ENCODE results near the gene TNNT2.

Gene TNNT2

DNA sequence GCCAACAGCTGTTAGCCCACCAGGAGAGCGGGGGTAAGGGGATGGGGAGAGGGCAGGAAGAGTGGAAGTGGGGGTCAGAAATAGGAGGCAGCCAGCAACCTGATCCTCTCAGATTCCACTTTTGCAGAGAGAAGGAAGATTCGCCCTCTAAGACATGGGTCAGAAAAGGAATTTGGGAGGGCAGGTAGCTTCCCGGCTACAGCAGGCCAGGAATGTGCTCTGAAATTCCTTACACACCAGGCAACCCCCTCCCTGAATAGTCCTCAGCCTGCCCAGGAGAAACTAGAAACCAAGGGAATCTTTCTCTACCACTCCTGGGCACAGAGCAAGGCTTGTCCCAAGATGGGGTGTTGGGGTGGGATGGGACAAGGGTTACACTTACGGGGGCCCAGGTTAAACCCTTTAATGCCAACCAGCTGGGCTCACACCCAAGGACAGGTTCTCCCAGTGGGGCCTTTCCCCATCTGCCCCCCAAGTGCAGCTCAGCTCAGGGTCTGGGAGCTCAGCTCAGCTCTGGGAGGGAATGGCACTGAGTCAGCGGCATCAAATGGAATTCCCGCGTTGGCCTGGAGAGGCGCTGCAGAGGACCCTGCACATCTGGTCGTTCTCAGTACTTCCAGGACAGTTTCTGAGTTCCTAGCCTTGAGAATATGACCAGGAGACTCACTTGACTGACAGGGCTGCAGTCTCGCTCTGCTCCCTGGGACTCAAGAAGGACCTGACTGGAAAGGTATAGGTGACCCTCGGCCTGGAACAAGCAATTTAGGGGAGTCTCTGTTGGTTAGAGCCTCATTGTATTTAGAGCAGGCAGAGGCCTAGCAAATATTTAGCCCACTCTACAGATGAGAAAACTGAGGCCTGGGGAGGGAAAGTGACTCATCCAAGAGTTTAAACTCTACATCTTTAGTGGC lies 761 bp downstream of the TNNT2 start:
- H3K27ac Mint-ChIP-seq = no peak overlapping the region
- H3K36me3 Mint-ChIP-seq = no peaks in the 10 kb centered on the region
- H3K4me3 Mint-ChIP-seq = no peak overlapping the region
- H3K9me3 Mint-ChIP-seq = no peaks in the 10 kb centered on the region
- H3K27me3 Mint-ChIP-seq = peaks cover 0 to 28% of the 10 kb centered on the region in 2 donors
- DNase-seq (no peak), ATAC-seq (replicated peaks) (peak; percentile 36 to 61)
- H3K4me1 Mint-ChIP-seq = no peaks in the 10 kb centered on the region

DNA sequence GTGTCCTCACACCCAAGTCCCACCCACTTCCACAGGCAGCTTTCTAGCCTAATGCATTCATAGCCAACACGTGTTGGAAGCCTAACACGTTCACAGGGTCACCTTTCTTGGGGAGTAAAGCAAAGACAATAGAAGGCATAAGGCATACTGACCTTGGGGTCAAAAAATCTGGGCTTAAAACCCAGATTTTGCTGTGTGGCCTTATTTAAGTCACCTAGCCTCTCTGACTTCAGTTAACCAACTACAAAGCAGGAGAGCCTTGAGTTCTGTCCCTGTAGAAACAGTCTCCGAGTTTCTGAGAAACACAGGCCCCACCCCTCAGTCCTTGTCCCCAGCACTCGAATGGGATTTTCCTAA lies 1.4 kb downstream of the TNNT2 start:
- ATAC-seq (replicated peaks) (no peak), DNase-seq (no peak)
- no peak overlapping the region for H3K27ac Mint-ChIP-seq
- H3K4me3 Mint-ChIP-seq = no peak overlapping the region
- peaks cover 6 to 27% of the 10 kb centered on the region in 2 donors for H3K27me3 Mint-ChIP-seq
- H3K36me3 Mint-ChIP-seq = no peaks in the 10 kb centered on the region
- H3K9me3 Mint-ChIP-seq = no peaks in the 10 kb centered on the region
- no peaks in the 10 kb centered on the region for H3K4me1 Mint-ChIP-seq

DNA sequence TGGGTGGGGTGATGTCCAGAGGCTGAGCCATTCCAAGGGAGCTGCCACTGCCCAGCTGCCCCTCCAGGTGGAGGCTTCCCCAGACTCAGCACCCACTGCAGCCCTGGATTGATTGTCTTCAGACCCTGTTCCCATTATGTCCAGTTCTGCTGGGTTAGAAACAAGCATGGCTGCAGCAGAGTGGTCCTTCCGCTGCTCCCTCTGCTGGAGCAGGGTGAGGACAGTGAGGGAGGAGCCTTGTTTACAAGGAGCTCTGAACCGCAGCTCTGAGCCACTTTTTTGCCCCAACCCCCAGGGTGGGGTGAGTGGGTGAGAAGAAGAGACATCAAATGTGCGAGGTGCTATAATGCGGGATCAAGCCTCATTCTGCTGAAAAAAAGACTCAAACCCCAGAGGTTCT lies 2.3 kb downstream of the TNNT2 start:
- DNase-seq = no peak
- Mint-ChIP-seq H3K27me3 (peaks cover 8 to 27% of the 10 kb centered on the region in 2 donors), H3K9me3 (no peaks in the 10 kb centered on the region), H3K4me3 (no peak overlapping the region), H3K27ac (no peak overlapping the region), H3K4me1 (no peaks in the 10 kb centered on the region), H3K36me3 (no peaks in the 10 kb centered on the region)
- no peak for ATAC-seq (replicated peaks)

DNA sequence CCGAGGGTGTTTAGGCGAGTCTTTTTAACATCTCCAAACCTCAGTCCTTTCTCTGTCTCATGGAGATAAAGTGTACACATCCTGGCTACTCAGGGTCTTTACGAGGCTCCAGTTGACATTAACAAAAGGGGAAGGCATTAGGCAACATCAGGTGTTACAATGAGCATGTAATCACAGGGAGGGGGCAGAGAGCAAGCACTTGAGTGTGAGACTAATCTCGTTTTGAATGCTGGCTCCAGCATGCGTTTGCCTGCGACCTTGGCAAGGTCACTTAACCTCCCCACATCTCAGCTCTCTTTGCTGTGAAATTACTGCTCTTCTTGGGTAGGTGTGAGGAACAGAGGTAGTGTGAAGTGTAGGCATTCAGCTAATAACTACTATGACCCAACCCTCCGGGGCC lies 3.1 kb downstream of the TNNT2 start:
- H3K36me3 Mint-ChIP-seq = no peaks in the 10 kb centered on the region
- H3K27me3 Mint-ChIP-seq = peaks cover 10 to 30% of the 10 kb centered on the region in 2 donors
- no peak overlapping the region for H3K27ac Mint-ChIP-seq
- DNase-seq (no peak), ATAC-seq (replicated peaks) (no peak)
- H3K4me3 Mint-ChIP-seq = no peak overlapping the region
- H3K9me3 Mint-ChIP-seq = no peaks in the 10 kb centered on the region
- no peaks in the 10 kb centered on the region for H3K4me1 Mint-ChIP-seq

DNA sequence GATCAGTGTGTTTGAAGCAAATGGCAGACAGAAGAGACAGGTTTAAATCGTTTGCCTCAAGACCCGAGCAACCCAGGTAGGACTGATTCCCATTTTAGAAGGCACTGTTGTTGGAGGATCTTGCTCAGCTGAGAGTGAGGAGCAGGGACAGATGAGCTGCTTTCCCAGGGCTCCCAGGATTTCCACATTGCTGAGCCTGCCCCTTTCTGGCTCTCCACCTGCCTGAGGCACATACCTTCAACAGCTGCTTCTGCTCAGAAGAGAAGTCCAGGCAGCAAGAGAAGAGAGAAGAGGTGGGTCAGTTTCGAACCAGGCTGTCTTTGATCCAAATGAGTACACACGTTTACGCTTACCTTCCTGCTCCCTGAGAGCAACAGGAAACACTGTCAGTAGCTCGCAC lies 5.7 kb downstream of the TNNT2 start:
- Mint-ChIP-seq H3K36me3 (no peaks in the 10 kb centered on the region), H3K27ac (no peak overlapping the region), H3K9me3 (no peaks in the 10 kb centered on the region), H3K4me3 (no peak overlapping the region), H3K27me3 (peaks cover 21 to 45% of the 10 kb centered on the region in 2 donors), H3K4me1 (no peaks in the 10 kb centered on the region)
- ATAC-seq (replicated peaks) (no peak), DNase-seq (no peak)

DNA sequence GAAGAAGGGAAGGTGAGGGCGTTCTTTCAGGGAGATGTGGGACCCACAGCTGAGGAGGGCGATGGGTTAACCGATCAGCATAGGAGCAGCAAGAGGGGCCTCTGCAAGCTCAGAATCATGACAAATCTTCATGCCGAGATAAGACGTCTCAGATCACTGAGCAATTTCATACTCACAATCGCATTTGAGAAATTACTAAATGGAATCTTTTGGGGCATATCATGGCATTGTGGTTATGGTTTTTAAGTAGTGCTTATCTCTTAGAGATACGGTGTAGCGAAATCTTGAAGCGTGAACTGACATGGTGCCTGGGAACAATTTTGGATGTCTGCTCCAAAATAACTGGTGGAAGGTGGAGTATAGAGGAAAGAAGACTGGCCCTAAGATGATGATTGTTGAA lies 6.2 kb downstream of the TNNT2 start:
- DNase-seq (no peak), ATAC-seq (replicated peaks) (no peak)
- no peaks in the 10 kb centered on the region for H3K9me3 Mint-ChIP-seq
- H3K27ac Mint-ChIP-seq = no peak overlapping the region
- no peaks in the 10 kb centered on the region for H3K36me3 Mint-ChIP-seq
- H3K4me1 Mint-ChIP-seq = no peaks in the 10 kb centered on the region
- no peak overlapping the region for H3K4me3 Mint-ChIP-seq
- peaks cover 21 to 45% of the 10 kb centered on the region in 2 donors for H3K27me3 Mint-ChIP-seq

DNA sequence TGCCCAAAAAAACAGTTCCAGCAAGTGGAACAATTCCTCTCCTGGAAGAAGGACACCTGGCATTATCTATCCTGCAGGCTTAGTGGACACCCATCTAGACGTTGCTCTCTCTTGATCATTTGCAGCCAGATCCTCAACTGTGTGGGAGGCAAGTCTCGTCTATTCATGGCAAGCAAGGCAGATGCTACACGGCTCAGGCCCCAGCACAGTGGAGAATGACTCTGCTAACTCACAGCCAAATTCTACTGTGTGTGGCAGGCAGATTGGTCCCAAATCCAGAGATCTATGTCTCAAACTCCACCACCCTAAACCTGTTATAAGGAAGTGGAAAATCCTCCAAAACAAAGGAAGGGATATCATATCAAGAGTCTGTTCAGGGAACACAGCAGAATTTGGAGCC lies 7.0 kb downstream of the TNNT2 start:
- Mint-ChIP-seq H3K9me3 (no peaks in the 10 kb centered on the region), H3K4me1 (no peaks in the 10 kb centered on the region), H3K27me3 (peaks cover 21 to 45% of the 10 kb centered on the region in 2 donors), H3K27ac (no peak overlapping the region), H3K36me3 (no peaks in the 10 kb centered on the region), H3K4me3 (no peak overlapping the region)
- DNase-seq = no peak
- no peak for ATAC-seq (replicated peaks)

DNA sequence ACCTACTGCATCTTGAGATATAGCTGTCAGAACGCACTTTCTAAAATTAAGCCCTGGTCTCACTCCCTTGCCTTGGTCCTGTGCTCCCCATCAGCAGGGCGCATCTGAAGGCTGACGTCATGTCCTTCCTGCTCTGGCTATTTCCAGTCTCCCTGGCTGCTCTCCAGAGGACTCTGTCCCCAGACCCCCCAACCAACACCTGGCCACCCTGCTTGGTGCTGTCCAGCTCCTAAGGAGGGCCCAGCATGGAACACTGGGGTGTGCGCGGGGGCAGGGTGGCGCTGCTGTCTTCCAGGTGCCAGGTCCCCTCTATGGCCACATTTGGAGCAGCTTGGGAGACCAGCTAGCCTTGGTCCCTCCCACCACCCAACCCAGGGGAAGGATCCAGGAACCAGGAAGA lies 8.3 kb downstream of the TNNT2 start:
- Mint-ChIP-seq H3K27me3 (peaks cover 21 to 39% of the 10 kb centered on the region in 2 donors), H3K9me3 (no peaks in the 10 kb centered on the region), H3K36me3 (no peaks in the 10 kb centered on the region), H3K4me1 (no peaks in the 10 kb centered on the region), H3K4me3 (no peak overlapping the region), H3K27ac (no peak overlapping the region)
- ATAC-seq (replicated peaks) = no peak
- no peak for DNase-seq

DNA sequence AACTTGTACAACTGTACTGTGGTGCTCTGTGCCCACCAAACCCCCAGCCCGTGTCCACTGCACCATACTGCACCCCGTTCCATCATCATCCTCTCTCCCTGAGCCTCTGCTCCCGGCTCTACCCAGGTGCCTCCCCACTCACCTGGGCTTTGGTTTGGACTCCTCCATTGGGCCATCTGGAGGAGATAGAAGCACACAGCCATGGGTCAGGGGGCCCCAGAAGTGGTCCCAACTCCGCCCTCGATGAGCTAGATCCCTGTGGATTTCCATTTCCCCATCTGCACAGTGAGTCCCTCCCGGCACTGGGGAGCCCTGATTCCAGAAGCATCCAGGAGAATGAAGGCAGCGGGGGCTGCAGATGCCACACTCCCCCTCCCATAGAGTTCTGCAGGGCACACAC lies 10.8 kb downstream of the TNNT2 start:
- no peaks in the 10 kb centered on the region for H3K9me3 Mint-ChIP-seq
- H3K4me1 Mint-ChIP-seq = no peaks in the 10 kb centered on the region
- DNase-seq = no peak
- H3K36me3 Mint-ChIP-seq = no peaks in the 10 kb centered on the region
- peaks cover 27 to 41% of the 10 kb centered on the region in 2 donors for H3K27me3 Mint-ChIP-seq
- no peak overlapping the region for H3K4me3 Mint-ChIP-seq
- H3K27ac Mint-ChIP-seq = no peak overlapping the region
- no peak for ATAC-seq (replicated peaks)

DNA sequence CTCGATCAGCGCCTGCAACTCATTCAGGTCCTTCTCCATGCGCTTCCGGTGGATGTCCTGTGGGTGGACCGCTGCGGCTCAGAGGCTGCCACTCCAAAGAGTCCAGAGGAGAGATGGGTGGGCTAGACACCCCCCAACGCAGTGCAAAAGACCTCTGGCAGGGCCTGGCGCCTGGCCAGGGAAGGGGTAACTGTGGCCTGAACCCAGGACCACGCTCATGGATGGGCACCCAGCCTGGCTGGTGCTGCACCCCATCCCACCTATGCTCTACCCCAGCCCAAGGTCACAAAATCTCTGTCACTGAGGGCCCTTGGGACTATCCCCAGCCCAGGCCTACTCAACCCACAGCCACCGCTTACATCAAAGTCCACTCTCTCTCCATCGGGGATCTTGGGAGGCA lies 12.2 kb downstream of the TNNT2 start:
- H3K9me3 Mint-ChIP-seq = no peaks in the 10 kb centered on the region

DNA sequence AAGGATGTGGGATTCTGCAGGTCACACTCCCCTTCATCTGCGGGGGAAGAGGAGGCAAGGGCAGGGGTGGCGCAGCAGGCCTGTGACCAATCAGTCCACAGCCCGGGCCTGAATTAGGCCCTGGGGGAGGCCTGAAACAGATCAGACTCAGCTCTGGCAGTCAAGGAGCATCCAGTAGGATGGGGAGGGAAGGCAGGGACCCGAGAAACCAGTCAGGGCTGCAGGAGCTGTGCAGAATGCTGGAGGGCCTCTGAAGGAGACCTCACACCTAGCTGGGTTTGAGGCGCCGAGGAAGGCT lies 12.7 kb downstream of the TNNT2 start:
- ATAC-seq (replicated peaks) = no peak

More for the DNA sequence above, 12.2 kb downstream of the TNNT2 start:
- Mint-ChIP-seq H3K4me1 (no peaks in the 10 kb centered on the region), H3K4me3 (no peak overlapping the region), H3K36me3 (no peaks in the 10 kb centered on the region), H3K27ac (no peak overlapping the region), H3K27me3 (peaks cover 22 to 36% of the 10 kb centered on the region in 2 donors)
- ATAC-seq (replicated peaks) = no peak
- DNase-seq = no peak

DNA sequence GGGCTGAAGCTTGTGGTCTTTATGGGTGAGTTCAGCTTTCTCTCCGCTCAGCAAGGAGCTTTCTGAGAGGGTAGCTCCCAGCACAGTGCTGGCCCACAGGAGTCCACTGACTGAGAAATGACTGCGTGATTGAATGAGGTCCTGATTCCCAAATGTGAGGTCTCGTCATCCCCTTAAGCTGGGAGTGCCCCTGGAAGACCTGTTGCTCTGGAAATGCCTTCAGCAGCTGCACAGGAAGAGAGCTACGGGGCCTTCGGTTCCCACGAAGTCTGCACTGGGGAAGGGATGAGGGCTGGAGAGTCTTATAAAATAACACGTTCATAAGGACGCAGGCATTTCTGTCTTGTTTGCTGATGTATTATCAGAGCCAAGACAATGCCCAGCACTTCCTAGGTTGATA lies 14.0 kb downstream of the TNNT2 start:
- no peak overlapping the region for H3K4me3 Mint-ChIP-seq
- H3K27me3 Mint-ChIP-seq = peaks cover 18 to 26% of the 10 kb centered on the region in 2 donors
- no peaks in the 10 kb centered on the region for H3K9me3 Mint-ChIP-seq
- no peaks in the 10 kb centered on the region for H3K36me3 Mint-ChIP-seq
- peak overlapping the region; percentile 73 for H3K27ac Mint-ChIP-seq
- no peak for ATAC-seq (replicated peaks)
- no peaks in the 10 kb centered on the region for H3K4me1 Mint-ChIP-seq
- no peak for DNase-seq

More for the DNA sequence above, 12.7 kb downstream of the TNNT2 start:
- Mint-ChIP-seq H3K36me3 (no peaks in the 10 kb centered on the region), H3K9me3 (no peaks in the 10 kb centered on the region), H3K27ac (no peak overlapping the region), H3K4me1 (no peaks in the 10 kb centered on the region), H3K4me3 (no peak overlapping the region), H3K27me3 (peaks cover 22 to 36% of the 10 kb centered on the region in 2 donors)
- DNase-seq = no peak

DNA sequence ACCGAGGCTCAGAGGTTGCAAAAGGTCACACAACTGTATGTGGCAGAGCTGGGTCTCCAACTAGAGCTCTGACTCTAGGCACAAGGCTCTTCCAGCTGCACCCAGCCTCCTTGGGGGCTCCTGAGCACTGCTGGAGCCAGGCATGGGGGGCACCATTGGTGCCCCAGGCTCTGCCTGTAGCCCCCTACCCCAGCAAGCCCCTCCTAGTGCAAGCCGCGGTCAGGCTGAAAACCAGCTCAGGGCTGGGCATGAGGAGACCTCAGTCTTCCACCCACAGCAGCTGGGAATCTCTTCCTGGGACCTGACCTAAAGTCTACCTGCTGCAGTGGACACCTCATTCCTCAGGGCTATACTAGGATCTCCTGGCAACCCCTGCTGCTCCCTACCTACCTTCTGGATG lies 14.6 kb downstream of the TNNT2 start:
- ATAC-seq (replicated peaks) = no peak
- Mint-ChIP-seq H3K36me3 (no peaks in the 10 kb centered on the region), H3K4me1 (no peaks in the 10 kb centered on the region), H3K27ac (no peak overlapping the region), H3K9me3 (no peaks in the 10 kb centered on the region), H3K4me3 (no peak overlapping the region), H3K27me3 (peaks cover 17 to 24% of the 10 kb centered on the region in 2 donors)
- no peak for DNase-seq

DNA sequence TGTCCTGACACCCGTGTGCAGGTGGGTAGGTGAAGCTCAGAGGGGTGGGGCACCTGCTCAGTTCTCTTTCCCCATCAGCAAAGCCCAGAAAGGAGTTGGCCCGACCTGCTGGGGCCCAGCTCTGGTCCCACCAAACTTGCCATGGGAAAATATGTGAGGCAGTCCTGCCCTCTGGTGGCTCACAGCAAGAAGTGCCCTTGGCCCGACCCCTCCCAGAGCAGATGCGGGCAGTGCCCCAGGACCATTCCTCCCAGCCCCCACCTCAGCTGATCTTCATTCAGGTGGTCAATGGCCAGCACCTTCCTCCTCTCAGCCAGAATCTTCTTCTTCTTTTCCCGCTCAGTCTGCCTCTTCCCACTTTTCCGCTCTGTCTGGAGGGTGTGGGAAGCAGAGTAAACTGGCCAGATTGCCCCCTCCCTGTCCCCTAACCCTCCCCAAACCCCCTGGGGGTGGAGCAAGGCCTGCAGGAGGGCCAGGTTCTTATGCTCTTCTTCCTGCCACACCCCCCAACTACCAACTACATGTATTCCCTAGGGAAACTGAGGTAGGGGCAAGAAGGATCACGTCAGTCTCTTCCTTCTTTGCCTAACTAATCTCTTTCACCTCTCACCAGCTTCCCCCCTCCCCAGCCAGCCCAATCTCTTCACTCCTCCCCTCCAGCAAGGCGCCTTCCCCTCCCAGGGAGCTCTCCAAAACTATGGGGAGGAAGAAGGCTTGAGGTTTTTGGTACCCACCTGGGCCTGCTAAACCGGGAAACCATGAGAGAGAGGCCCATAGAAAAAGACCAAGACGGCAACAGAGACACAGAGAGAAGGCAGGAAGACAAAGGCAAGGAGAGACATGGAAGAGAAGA lies 15.6 kb downstream of the TNNT2 start:
- Mint-ChIP-seq H3K4me3 (no peak overlapping the region), H3K27me3 (peaks cover 17 to 22% of the 10 kb centered on the region in 2 donors), H3K36me3 (no peaks in the 10 kb centered on the region), H3K27ac (no peak overlapping the region), H3K9me3 (no peaks in the 10 kb centered on the region), H3K4me1 (no peaks in the 10 kb centered on the region)
- DNase-seq (peak; percentile 8), ATAC-seq (replicated peaks) (peak; percentile 54 to 64)

Measured in stimulated activated naive B cell treated with anti-CD40 and anti-IgM and Interleukin-4, amounts not matched to agents 10 μg/mL and 1 μg/mL and 100 μg/mL, for 72 hours (primary cell).